ENCODE results near the gene USP5. TPM values are rescaled to one million over a fixed set of nuclear protein-coding genes. Genes with fewer than 3 reads are reported as not detected.
A peak's percentile ranks its signal among the peaks of the same experiment; 100 is the strongest.
"Not testable (repeated sequence)": the region's sequence is repeated elsewhere in the genome, so short reads cannot be mapped to it uniquely, and the experiment has no call there.

The USP5 gene
- total RNA-seq, 1 donor from 2014 or later, result 146 TPM

GRCh38 chr12:6868211-6869048, 16.5 kb downstream of the USP5 start:
- Mint-ChIP-seq H3K27ac (ENCODE audit: unreplicated experiment) (peak overlapping the region; percentile 86), H3K27me3 (ENCODE audit: low read depth, unreplicated experiment) (no peaks in the 10 kb centered on the region), H3K9me3 (ENCODE audit: unreplicated experiment) (no peaks in the 10 kb centered on the region), H3K4me3 (ENCODE audit: unreplicated experiment) (peak overlapping the region; percentile 96), H3K36me3 (ENCODE audit: low read depth, unreplicated experiment) (peaks cover 37% of the 10 kb centered on the region), H3K4me1 (ENCODE audit: low read depth, unreplicated experiment) (peaks cover 23% of the 10 kb centered on the region)
- Histone ChIP-seq H3K27me3 (ENCODE audit: insufficient read depth, low read length) (no peaks in the 10 kb centered on the region), H3K79me2 (ENCODE audit: insufficient read depth, low read length) (peaks cover 55% of the 10 kb centered on the region), H2AFZ (ENCODE audit: low read depth, low read length) (no peak overlapping the region), H3K4me2 (ENCODE audit: low read length) (peak overlapping the region; percentile 94), H3K4me1 (ENCODE audit: insufficient read depth, low read length) (peaks cover 37% of the 10 kb centered on the region), H3K27ac (ENCODE audit: low read depth, low read length) (peak overlapping the region; percentile 70), H3K36me3 (ENCODE audit: insufficient read depth, low read length) (peaks cover 24% of the 10 kb centered on the region), H3K4me3 (ENCODE audit: insufficient read depth, low read depth, low read length) (peak overlapping the region; percentile 88), H3K9ac (ENCODE audit: low read length) (peak overlapping the region; percentile 92), H4K20me1 (ENCODE audit: insufficient read depth, low read length) (peaks cover 49% of the 10 kb centered on the region), H3K9me3 (ENCODE audit: insufficient read depth, low read depth, low read length) (no peaks in the 10 kb centered on the region)
- TF ChIP-seq, protein P1, sequence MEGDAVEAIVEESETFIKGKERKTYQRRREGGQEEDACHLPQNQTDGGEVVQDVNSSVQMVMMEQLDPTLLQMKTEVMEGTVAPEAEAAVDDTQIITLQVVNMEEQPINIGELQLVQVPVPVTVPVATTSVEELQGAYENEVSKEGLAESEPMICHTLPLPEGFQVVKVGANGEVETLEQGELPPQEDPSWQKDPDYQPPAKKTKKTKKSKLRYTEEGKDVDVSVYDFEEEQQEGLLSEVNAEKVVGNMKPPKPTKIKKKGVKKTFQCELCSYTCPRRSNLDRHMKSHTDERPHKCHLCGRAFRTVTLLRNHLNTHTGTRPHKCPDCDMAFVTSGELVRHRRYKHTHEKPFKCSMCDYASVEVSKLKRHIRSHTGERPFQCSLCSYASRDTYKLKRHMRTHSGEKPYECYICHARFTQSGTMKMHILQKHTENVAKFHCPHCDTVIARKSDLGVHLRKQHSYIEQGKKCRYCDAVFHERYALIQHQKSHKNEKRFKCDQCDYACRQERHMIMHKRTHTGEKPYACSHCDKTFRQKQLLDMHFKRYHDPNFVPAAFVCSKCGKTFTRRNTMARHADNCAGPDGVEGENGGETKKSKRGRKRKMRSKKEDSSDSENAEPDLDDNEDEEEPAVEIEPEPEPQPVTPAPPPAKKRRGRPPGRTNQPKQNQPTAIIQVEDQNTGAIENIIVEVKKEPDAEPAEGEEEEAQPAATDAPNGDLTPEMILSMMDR (IDR thresholded peaks at IDR 0.05; ENCODE audit: insufficient read depth, low read depth, low read length), result peak; percentile 20
- no peak for TF ChIP-seq EZH2 (IDR thresholded peaks at IDR 0.05; ENCODE audit: insufficient read depth, low read length)
- FAIRE-seq (no peak), DNase-seq (ENCODE audit: low read depth) (no peak)

- H4K20me1 ChIP-seq (ENCODE audit: insufficient read depth, low read length), result peaks cover 49% of the 10 kb centered on the region
- H3K9me3 ChIP-seq (ENCODE audit: insufficient read depth, low read depth, low read length), result no peaks in the 10 kb centered on the region
- TF ChIP-seq, protein P1 (IDR thresholded peaks at IDR 0.05; ENCODE audit: insufficient read depth, low read depth, low read length), result peak; percentile 84
- no peak for TF ChIP-seq EZH2 (IDR thresholded peaks at IDR 0.05; ENCODE audit: insufficient read depth, low read length)
- peak overlapping the region; percentile 88 for H3K4me3 ChIP-seq (ENCODE audit: insufficient read depth, low read depth, low read length)
- H3K36me3 ChIP-seq (ENCODE audit: insufficient read depth, low read length), result peaks cover 24% of the 10 kb centered on the region
- no peak overlapping the region for H3K27ac ChIP-seq (ENCODE audit: low read depth, low read length)
- Mint-ChIP-seq H3K4me3 (ENCODE audit: unreplicated experiment) (peak overlapping the region; percentile 96), H3K27ac (ENCODE audit: unreplicated experiment) (peak overlapping the region; percentile 86), H3K9me3 (ENCODE audit: unreplicated experiment) (no peaks in the 10 kb centered on the region), H3K4me1 (ENCODE audit: low read depth, unreplicated experiment) (peaks cover 23% of the 10 kb centered on the region), H3K36me3 (ENCODE audit: low read depth, unreplicated experiment) (peaks cover 34% of the 10 kb centered on the region), H3K27me3 (ENCODE audit: low read depth, unreplicated experiment) (no peaks in the 10 kb centered on the region)
- DNase-seq (ENCODE audit: low read depth), result no peak
- peaks cover 37% of the 10 kb centered on the region for H3K4me1 ChIP-seq (ENCODE audit: insufficient read depth, low read length)
- H3K9ac ChIP-seq (ENCODE audit: low read length), result peak overlapping the region; percentile 92
- peak; percentile 17 for FAIRE-seq
- peak overlapping the region; percentile 94 for H3K4me2 ChIP-seq (ENCODE audit: low read length)
- peaks cover 55% of the 10 kb centered on the region for H3K79me2 ChIP-seq (ENCODE audit: insufficient read depth, low read length)
- H3K27me3 ChIP-seq (ENCODE audit: insufficient read depth, low read length), result no peaks in the 10 kb centered on the region
- no peak overlapping the region for H2AFZ ChIP-seq (ENCODE audit: low read depth, low read length)
These were observed 17.4 kb downstream of the USP5 start for GRCh38 chr12:6869049-6870021.

GRCh38 chr12:6870304-6870703, 18.4 kb downstream of the USP5 start:
- Mint-ChIP-seq H3K4me1 (ENCODE audit: low read depth, unreplicated experiment) (peaks cover 23% of the 10 kb centered on the region), H3K27ac (ENCODE audit: unreplicated experiment) (peak overlapping the region; percentile 41), H3K36me3 (ENCODE audit: low read depth, unreplicated experiment) (peaks cover 24% of the 10 kb centered on the region), H3K4me3 (ENCODE audit: unreplicated experiment) (peak overlapping the region; percentile 78)
- Histone ChIP-seq H3K9ac (ENCODE audit: low read length) (peak overlapping the region; percentile 30), H3K36me3 (ENCODE audit: insufficient read depth, low read length) (peaks cover 19% of the 10 kb centered on the region), H4K20me1 (ENCODE audit: insufficient read depth, low read length) (peaks cover 49% of the 10 kb centered on the region), H3K79me2 (ENCODE audit: insufficient read depth, low read length) (peaks cover 55% of the 10 kb centered on the region), H3K4me1 (ENCODE audit: insufficient read depth, low read length) (peaks cover 37% of the 10 kb centered on the region)
- H3K4me3 ChIP-seq (ENCODE audit: insufficient read depth, low read depth, low read length); H3K9me3 ChIP-seq (ENCODE audit: insufficient read depth, low read depth, low read length); H3K27ac ChIP-seq (ENCODE audit: low read depth, low read length); FAIRE-seq; DNase-seq (ENCODE audit: low read depth); H3K9me3 Mint-ChIP-seq (ENCODE audit: unreplicated experiment); H3K4me2 ChIP-seq (ENCODE audit: low read length); H3K27me3 Mint-ChIP-seq (ENCODE audit: low read depth, unreplicated experiment); H3K27me3 ChIP-seq (ENCODE audit: insufficient read depth, low read length); H2AFZ ChIP-seq (ENCODE audit: low read depth, low read length): not testable (repeated sequence)

All from astrocyte (in vitro differentiated cells and primary cell).